H9 (cell line): ENCODE data around the gene CBX3. TPM values are rescaled to one million over a fixed set of nuclear protein-coding genes. Genes with fewer than 3 reads are reported as not detected.

ENCODE experiments used
- DNase-seq: peaks from one replicate; pipeline ENCODE4 v3.0.0-alpha.2; 2017
- H2AFZ ChIP-seq: one replicate; pipeline ENCODE4 v1.6.1; 2013; ENCODE audit warnings: mild to moderate bottlenecking, low read length, control low read depth, moderate library complexity
- H2AK5ac ChIP-seq: 2 replicates; pipeline ENCODE4 v1.6.1; 2013; ENCODE audit warnings: low read length, control low read depth, mixed read lengths; ENCODE audit not compliant: insufficient read length
- H2BK120ac ChIP-seq: one replicate; pipeline ENCODE4 v1.6.1; 2013; ENCODE audit warnings: low read depth, mild to moderate bottlenecking, low read length, control low read depth, inconsistent platforms; ENCODE audit not compliant: poor library complexity, severe bottlenecking
- H2BK12ac ChIP-seq: 2 replicates; pipeline ENCODE4 v1.6.1; 2013; ENCODE audit warnings: low read length, control low read depth, mixed read lengths, low read depth; ENCODE audit not compliant: insufficient read length
- H2BK15ac ChIP-seq: 2 replicates; pipeline ENCODE4 v1.6.1; 2013; ENCODE audit warnings: low read depth, low read length, control low read depth
- H2BK20ac ChIP-seq: one replicate; pipeline ENCODE4 v1.6.1; 2013; ENCODE audit warnings: low read depth, mild to moderate bottlenecking, low read length, control low read depth, inconsistent platforms; ENCODE audit not compliant: poor library complexity, severe bottlenecking
- H2BK5ac ChIP-seq: 2 replicates; pipeline ENCODE4 v1.6.1; 2013; ENCODE audit warnings: low read length, control low read depth, mixed read lengths; ENCODE audit not compliant: insufficient read length
- H3K14ac ChIP-seq: 2 replicates; pipeline ENCODE4 v1.6.1; 2013; ENCODE audit warnings: low read length, control low read depth; ENCODE audit not compliant: insufficient read depth
- H3K18ac ChIP-seq: 2 replicates; pipeline ENCODE4 v1.6.1; 2013; ENCODE audit warnings: low read depth, mild to moderate bottlenecking, mixed read lengths, low read length, control low read depth; ENCODE audit not compliant: insufficient read length
- H3K23ac ChIP-seq: 2 replicates; pipeline ENCODE4 v1.6.1; 2013; ENCODE audit warnings: low read length, control low read depth, mixed read lengths, low read depth; ENCODE audit not compliant: insufficient read length
- H3K23me2 ChIP-seq: 2 replicates; pipeline ENCODE4 v1.6.1; 2013; ENCODE audit warnings: low read depth, mild to moderate bottlenecking, mixed read lengths, low read length, control low read depth; ENCODE audit not compliant: insufficient read length, poor library complexity, severe bottlenecking
- H3K27ac ChIP-seq: 2 replicates; pipeline ENCODE4 v1.5.1; 2013; ENCODE audit warnings: low read length, control low read depth, mixed read lengths, low read depth; ENCODE audit not compliant: insufficient read length
- H3K27me3 ChIP-seq: 2 replicates; pipeline ENCODE4 v1.6.1; 2013; ENCODE audit warnings: low read length, control low read depth, inconsistent platforms; ENCODE audit not compliant: insufficient read depth
- H3K4ac ChIP-seq: 2 replicates; pipeline ENCODE4 v1.6.1; 2013; ENCODE audit warnings: low read depth, mild to moderate bottlenecking, control low read depth, inconsistent platforms, low read length, moderate library complexity
- H3K4me1 ChIP-seq: 2 replicates; pipeline ENCODE4 v1.6.1; 2013; ENCODE audit warnings: low read length, control low read depth, inconsistent platforms; ENCODE audit not compliant: insufficient read depth
- H3K4me2 ChIP-seq: 2 replicates; pipeline ENCODE4 v1.6.1; 2013; ENCODE audit warnings: low read length, control low read depth, mixed read lengths; ENCODE audit not compliant: insufficient read length, insufficient read depth
- H3K56ac ChIP-seq: 2 replicates; pipeline ENCODE4 v1.6.1; 2013; ENCODE audit warnings: low read depth, mild to moderate bottlenecking, mixed read lengths, low read length, control low read depth; ENCODE audit not compliant: insufficient read length
- H3K79me1 ChIP-seq: 2 replicates; pipeline ENCODE4 v1.6.1; 2013; ENCODE audit warnings: low read depth, mild to moderate bottlenecking, moderate library complexity, low read length, control low read depth, inconsistent platforms; ENCODE audit not compliant: insufficient read depth, poor library complexity, severe bottlenecking
- H3K79me2 ChIP-seq: 2 replicates; pipeline ENCODE4 v1.6.1; 2013; ENCODE audit warnings: low read length, control low read depth, inconsistent platforms; ENCODE audit not compliant: insufficient read depth
- H3K9ac ChIP-seq: 2 replicates; pipeline ENCODE4 v1.6.1; 2013; ENCODE audit warnings: low read length, control low read depth, mixed read lengths; ENCODE audit not compliant: insufficient read length; ENCODE audit errors: extremely low read depth
- H3K9me3 ChIP-seq: one replicate; pipeline ENCODE4 v1.6.1; 2013; ENCODE audit warnings: low read depth, low read length, inconsistent platforms; ENCODE audit not compliant: control insufficient read depth
- H3T11ph ChIP-seq: one replicate; pipeline ENCODE4 v1.6.1; 2013; ENCODE audit warnings: mild to moderate bottlenecking, low read length, control low read depth, inconsistent platforms
- H4K20me1 ChIP-seq: one replicate; pipeline ENCODE4 v1.6.1; 2013; ENCODE audit not compliant: control insufficient read depth, insufficient read length, insufficient read depth
- H4K5ac ChIP-seq: 2 replicates; pipeline ENCODE4 v1.6.1; 2013; ENCODE audit warnings: low read depth, mild to moderate bottlenecking, mixed read lengths, low read length, control low read depth; ENCODE audit not compliant: insufficient read length
- H4K8ac ChIP-seq: replicated peaks from 2 replicates; pipeline ENCODE4 v1.6.1; 2013; ENCODE audit warnings: low read length, control low read depth, mixed read lengths, low read depth; ENCODE audit not compliant: insufficient read length
- H4K91ac ChIP-seq: 2 replicates; pipeline ENCODE4 v1.6.1; 2013; ENCODE audit warnings: low read depth, mild to moderate bottlenecking, moderate library complexity, mixed read lengths, low read length, control low read depth; ENCODE audit not compliant: insufficient read length
- H3K27ac Mint-ChIP-seq, 3 experiments: 2 replicates in 2 of 3; 3 replicates in 1 of 3; pipeline ENCODE4 v1.8.0; 2020 to 2021; ENCODE audit warnings: mixed read lengths in 3 of 3, mild to moderate bottlenecking in 1 of 3, moderate library complexity in 1 of 3
- H3K27me3 Mint-ChIP-seq: 2 replicates; pipeline ENCODE4 v1.8.0; 2021; ENCODE audit warnings: low read depth, mild to moderate bottlenecking, moderate library complexity, mixed read lengths
- H3K36me3 Mint-ChIP-seq, 3 experiments: 2 replicates in 2 of 3; 3 replicates in 1 of 3; pipeline ENCODE4 v1.8.0; 2020 to 2021; ENCODE audit warnings: low read depth in 3 of 3, mixed read lengths in 3 of 3; ENCODE audit not compliant: insufficient read depth in 1 of 3
- H3K4me1 Mint-ChIP-seq, 2 experiments: 2 replicates each; pipeline ENCODE4 v1.8.0; 2020; ENCODE audit warnings: mixed read lengths in 2 of 2
- H3K4me3 Mint-ChIP-seq, 2 experiments: 2 replicates in 1 of 2; 3 replicates in 1 of 2; pipeline ENCODE4 v1.8.0; 2020 to 2021; ENCODE audit warnings: mild to moderate bottlenecking in 2 of 2, mixed read lengths in 2 of 2, moderate library complexity in 1 of 2
- H3K9me3 Mint-ChIP-seq, 2 experiments: 2 replicates in 1 of 2; 3 replicates in 1 of 2; pipeline ENCODE4 v1.8.0; 2020; ENCODE audit warnings: mild to moderate bottlenecking in 2 of 2, mixed read lengths in 2 of 2, moderate library complexity in 1 of 2
- CTCF ChIP-seq: fragments of 200-600 bp; sonication (generic); conservative IDR thresholded peaks from 3 replicates; pipeline ENCODE4 v1.8.0; 2021; ENCODE audit warnings: antibody characterized with exemption, mild to moderate bottlenecking
- WGBS: extraction: QIAGEN DNeasy Blood & Tissue Kit; methylation state at CpG from one replicate; pipeline ENCODE4 v1.1.7; 2013; ENCODE audit warnings: missing lambda C conversion rate, low lambda C conversion rate, mixed read lengths; ENCODE audit not compliant: insufficient read length; ENCODE audit errors: extremely low coverage; 5-methylcytosine and 5-hydroxymethylcytosine counted together
- total RNA-seq: library from RNA; stranded (reverse); gene quantifications from 2 replicates; pipeline ENCODE4 v1.2.1, GENCODE V29; 2021

CBX3 gene
- total RNA-seq, 1 experiment from 2014 or later, result 288 TPM

DNA sequence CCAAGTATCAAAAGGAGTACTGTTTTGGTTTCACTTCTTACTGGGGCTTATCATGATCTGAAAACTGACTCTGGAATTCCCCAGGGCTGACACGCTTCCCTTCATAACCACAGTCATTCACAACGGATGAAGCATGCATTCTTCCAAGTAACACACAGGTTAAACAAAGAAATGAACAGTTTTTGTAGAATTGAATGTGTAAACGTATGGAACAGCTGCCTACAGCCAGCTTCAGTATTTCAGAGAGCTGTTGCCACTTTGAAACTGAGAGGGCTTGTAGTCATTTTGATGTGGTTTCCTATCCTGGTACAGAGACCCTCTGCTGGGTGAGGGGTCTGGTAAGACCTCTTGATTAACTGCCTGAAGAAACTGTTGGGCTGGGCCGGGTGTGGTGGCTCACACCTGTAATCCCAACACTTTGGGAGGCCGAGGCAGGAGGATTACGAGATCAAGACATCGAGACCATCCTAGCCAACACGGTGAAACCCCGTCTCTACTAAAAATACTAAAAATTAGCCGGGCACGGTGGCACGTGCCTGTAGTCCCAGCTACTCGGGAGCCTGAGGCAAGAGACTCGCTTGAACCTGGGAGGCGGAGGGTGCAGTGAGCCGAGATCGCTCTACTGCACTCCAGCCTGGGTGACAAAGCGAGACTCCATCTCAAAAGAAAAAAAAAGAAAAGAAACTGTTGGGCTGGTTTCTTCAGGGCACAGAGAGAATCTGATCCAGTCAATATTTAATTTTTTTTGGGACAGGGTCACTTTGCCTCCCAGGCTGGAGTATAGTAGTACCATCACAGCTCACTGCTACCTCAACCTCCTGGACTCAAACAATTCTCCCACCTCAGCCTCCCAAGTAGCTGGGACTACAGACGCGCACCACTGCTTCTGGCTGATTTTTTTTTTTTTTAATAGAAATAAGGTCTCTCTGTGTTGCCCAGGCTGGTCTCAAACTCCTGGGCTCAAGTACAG lies 44.8 kb upstream of the CBX3 start:
- peaks cover 43% of the 10 kb centered on the region for H3K4me1 ChIP-seq
- no CpG with 5 or more reads among the region's 20 CpGs for WGBS
- no peak overlapping the region for H3K56ac ChIP-seq

More for the DNA sequence above, 44.8 kb upstream of the CBX3 start:
- Histone ChIP-seq H3K27me3 (no peaks in the 10 kb centered on the region), H2BK120ac (no peak overlapping the region), H2AK5ac (no peak overlapping the region), H4K20me1 (no peaks in the 10 kb centered on the region), H2BK20ac (no peak overlapping the region), H2BK12ac (no peak overlapping the region), H4K91ac (no peak overlapping the region), H3K4me2 (no peak overlapping the region), H3T11ph (no peak overlapping the region), H4K5ac (no peak overlapping the region), H3K23me2 (peaks cover 10% of the 10 kb centered on the region), H3K9me3 (no peaks in the 10 kb centered on the region), H3K9ac (no peak overlapping the region), H3K79me1 (peaks cover 7% of the 10 kb centered on the region), H3K18ac (no peak overlapping the region), H2BK5ac (no peak overlapping the region), H2AFZ (no peak overlapping the region), H2BK15ac (no peak overlapping the region), H3K14ac (no peak overlapping the region), H3K4ac (no peak overlapping the region), H3K79me2 (peaks cover 76% of the 10 kb centered on the region), H3K23ac (no peak overlapping the region), H3K27ac (no peak overlapping the region), H4K8ac (no peak overlapping the region)
- Mint-ChIP-seq H3K36me3 (peaks cover 3 to 46% (median 4%) of the 10 kb centered on the region in 3 experiments; a peak in 4 of 7 replicates), H3K27ac (peak overlapping the region in 1 of 3 experiments; percentile 94; a peak in 3 of 7 replicates), H3K27me3 (peaks cover 12% of the 10 kb centered on the region), H3K4me3 (peak overlapping the region in 1 of 2 experiments; percentile 62; a peak in 3 of 5 replicates), H3K9me3 (no peaks in the 10 kb centered on the region; a peak in 1 of 5 replicates), H3K4me1 (peaks cover 71 to 80% of the 10 kb centered on the region in 2 experiments)
- TF ChIP-seq CTCF, result no peak
- DNase-seq, result no peak
